ENCODE measurements around the gene SLC22A31.

DNA sequence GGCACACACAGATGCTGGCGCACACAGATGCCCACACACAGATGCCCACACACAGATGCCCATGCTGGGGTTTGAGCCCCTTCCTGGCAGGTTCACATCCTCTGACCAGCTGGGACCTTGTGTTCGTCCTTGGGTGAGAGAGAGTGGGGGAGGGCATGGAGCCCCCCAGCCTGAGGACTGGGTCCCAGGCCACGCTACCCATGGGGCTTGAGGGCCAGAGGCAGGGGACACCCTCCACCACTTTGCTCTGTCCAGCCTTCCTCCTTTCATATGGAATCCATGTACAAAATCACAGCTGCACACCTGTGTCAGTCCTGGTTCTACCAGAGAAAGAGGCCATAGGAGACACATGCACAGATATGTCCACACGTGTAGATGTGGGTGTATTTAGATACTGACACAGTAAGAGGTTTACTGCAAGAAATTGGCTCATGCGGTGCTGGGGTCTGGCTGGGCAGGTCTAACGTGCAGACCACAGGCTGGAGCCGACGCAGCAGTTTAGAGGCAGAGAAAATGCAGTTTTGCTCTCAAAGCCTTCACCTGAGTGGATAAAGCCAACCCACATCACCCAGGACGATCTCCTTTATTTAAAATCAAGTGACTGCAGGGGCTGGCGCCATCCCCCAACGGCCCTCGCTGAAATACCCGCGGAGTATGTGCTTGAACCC, 10.8 kb downstream of the SLC22A31 start:
- no peak for TF ChIP-seq EP300 (IDR thresholded peaks at IDR 0.05)
- TF ChIP-seq, protein P1, sequence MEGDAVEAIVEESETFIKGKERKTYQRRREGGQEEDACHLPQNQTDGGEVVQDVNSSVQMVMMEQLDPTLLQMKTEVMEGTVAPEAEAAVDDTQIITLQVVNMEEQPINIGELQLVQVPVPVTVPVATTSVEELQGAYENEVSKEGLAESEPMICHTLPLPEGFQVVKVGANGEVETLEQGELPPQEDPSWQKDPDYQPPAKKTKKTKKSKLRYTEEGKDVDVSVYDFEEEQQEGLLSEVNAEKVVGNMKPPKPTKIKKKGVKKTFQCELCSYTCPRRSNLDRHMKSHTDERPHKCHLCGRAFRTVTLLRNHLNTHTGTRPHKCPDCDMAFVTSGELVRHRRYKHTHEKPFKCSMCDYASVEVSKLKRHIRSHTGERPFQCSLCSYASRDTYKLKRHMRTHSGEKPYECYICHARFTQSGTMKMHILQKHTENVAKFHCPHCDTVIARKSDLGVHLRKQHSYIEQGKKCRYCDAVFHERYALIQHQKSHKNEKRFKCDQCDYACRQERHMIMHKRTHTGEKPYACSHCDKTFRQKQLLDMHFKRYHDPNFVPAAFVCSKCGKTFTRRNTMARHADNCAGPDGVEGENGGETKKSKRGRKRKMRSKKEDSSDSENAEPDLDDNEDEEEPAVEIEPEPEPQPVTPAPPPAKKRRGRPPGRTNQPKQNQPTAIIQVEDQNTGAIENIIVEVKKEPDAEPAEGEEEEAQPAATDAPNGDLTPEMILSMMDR (IDR thresholded peaks at IDR 0.05), result no peak

All from ovary (tissue), 3 donors.